Measurements from ENCODE around the gene SHISAL1. TPM values are rescaled to one million over a fixed set of nuclear protein-coding genes. Genes with fewer than 3 reads are reported as not detected.

SHISAL1 gene
- 5.6 to 7.0 TPM (median 6.4 TPM) in 5 replicates for total RNA-seq (2022; extraction: Qiagen RNA extraction; ENCODE audit: low read depth)

DNA sequence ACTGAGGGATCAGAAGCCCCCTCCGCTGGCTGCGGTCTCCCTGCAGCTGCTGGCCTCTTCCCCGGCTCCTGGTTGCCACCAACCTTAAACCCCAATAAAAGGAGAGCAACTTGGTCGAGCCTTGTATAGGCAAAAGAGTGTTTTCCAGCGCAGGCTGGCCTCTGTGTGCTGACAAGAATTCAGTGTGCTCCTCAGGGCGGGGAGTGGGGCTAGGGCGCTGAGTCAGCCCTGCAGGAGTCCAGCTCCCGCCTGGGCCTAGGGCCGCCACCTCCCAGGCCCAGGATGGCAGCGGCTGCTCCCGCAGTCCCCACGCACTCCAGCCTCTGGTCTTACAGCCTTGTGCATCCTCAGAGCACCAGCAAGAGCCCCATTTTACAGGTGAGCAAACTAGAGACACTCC, at the start of gene SHISAL1:
Gene SHISAL1, minus strand, starts transcription at position 186 of the 400 bp plus-strand sequence. CDS start 12,006 bp downstream, outside the sequence.

Other genes with a start within 250 kb of the SHISAL1 start
- gene PARVG, start 132.0 kb downstream of the SHISAL1 start, total RNA-seq (2022; extraction: Qiagen RNA extraction; ENCODE audit: low read depth) = not detected in 5 replicates
- 21.1 to 27.1 TPM (median 25.6 TPM) in 5 replicates for gene RTL6, start 185.3 kb upstream of the SHISAL1 start, total RNA-seq (2022; extraction: Qiagen RNA extraction; ENCODE audit: low read depth)

Data from A549 treated with RU486 at 1 μM for 4 hours (cell line).